Adrenal gland (tissue), 19 donors: ENCODE results near the gene ENTREP3. TPM values are rescaled to one million over a fixed set of nuclear protein-coding genes. Genes with fewer than 3 reads are reported as not detected.

Source experiments
- DNase-seq, 7 donors: peaks; one replicate each; pipeline ENCODE4 v3.0.0-alpha.2; 2019 to 2020
- H3K27ac ChIP-seq, 5 donors: fragments of 200-600 bp; sonication (generic) in 4 of 5; 1 replicate in 3 of 5; 2 replicates in 2 of 5; pipeline versions ENCODE4 v1.5.1 to v1.8.0; 2016 to 2020; ENCODE audit warnings: mild to moderate bottlenecking in 1 of 5
- H3K27me3 ChIP-seq: fragments of 200-600 bp; 2 replicates; pipeline ENCODE4 v1.8.0; 2021
- H3K36me3 ChIP-seq, 2 donors: fragments of 200-600 bp; replicated peaks in 1 of 2; 1 replicate in 1 of 2; 2 replicates in 1 of 2; pipeline versions ENCODE4 v1.5.1 to v1.8.0; 2018 to 2022
- H3K4me1 ChIP-seq, 2 donors: fragments of 200-600 bp; replicated peaks in 1 of 2; 1 replicate in 1 of 2; 2 replicates in 1 of 2; pipeline versions ENCODE4 v1.5.1 to v1.8.0; 2018 to 2021
- H3K4me3 ChIP-seq, 4 donors: fragments of 200-600 bp; sonication (generic) in 3 of 4; one replicate each; pipeline ENCODE4 v1.5.1; 2016 to 2018
- H3K9me3 ChIP-seq, 3 donors: fragments of 200-600 bp; sonication (generic) in 1 of 3; replicated peaks in 1 of 3; 1 replicate in 2 of 3; 2 replicates in 1 of 3; pipeline versions ENCODE4 v1.5.1 to v1.8.0; 2016 to 2021
- CTCF ChIP-seq, 6 experiments: fragments of 450-650 bp in 4 of 6; fragments of 200-600 bp in 2 of 6; sonication (generic) in 1 of 6; IDR thresholded peaks; 1 replicate in 5 of 6; 2 replicates in 1 of 6; pipeline versions ENCODE4 v1.5.1 to v1.8.0; 2016 to 2021; ENCODE audit warnings: antibody characterized with exemption in 6 of 6, mild to moderate bottlenecking in 2 of 6, moderate library complexity in 1 of 6
- POLR2A ChIP-seq, 2 donors: fragments of 450-650 bp; IDR thresholded peaks; one replicate each; pipeline ENCODE4 v1.6.1; 2017; ENCODE audit warnings: antibody characterized with exemption in 2 of 2, mild to moderate bottlenecking in 2 of 2, moderate library complexity in 1 of 2
- WGBS, 4 donors: extraction: QIAGEN DNeasy Blood & Tissue Kit in 2 of 4; methylation state at CpG; one replicate each; pipeline versions ENCODE4 v1.1.5 to v1.1.7; 2013 to 2017; 5-methylcytosine and 5-hydroxymethylcytosine counted together
- intact Hi-C, 2 donors: fragments of 100-400 bp; cut with DNase I; formaldehyde crosslinking; loops; one replicate each; pipeline versions ENCODE4 v1.14.1 to v1.15.0; 2022 to 2023
- long read RNA-seq, 10 donors: library from polyadenylated mRNA in 3 of 10; unstranded in 2 of 10; stranded (forward) in 1 of 10; transcript quantifications; one replicate each; pipeline ENCODE4 v2.0.0 and lab custom pipeline, GENCODE V29; 2021 to 2026
- polyA plus RNA-seq, 3 donors: library from polyadenylated mRNA; stranded (reverse); fragments of 200-250 nt in 2 of 3; fragments of 350-450 nt in 1 of 3; fragmentation: Illumina TruSeq in 1 of 3; extraction: RNeasy Lipid Tissue Mini Kit (QIAGEN cat#74804) in 1 of 3; gene quantifications; one replicate each; pipeline ENCODE4 v1.2.3, GENCODE V29; 2013 to 2014
- total RNA-seq, 9 donors: library from RNA; depleted of rRNA in 4 of 9; stranded (reverse); fragments of >200 nt in 4 of 9; fragments of 120-200 nt in 1 of 9; fragmentation: NEBNext Ultra II Directional in 1 of 9; extraction: Animal tissue kit (Norgen Biotek cat#: 25700) in 1 of 9; gene quantifications; one replicate each; pipeline versions ENCODE4 v1.1.0 to v1.2.4, GENCODE V29; 2013 to 2023
- donor health status: healthy with polysubstance abuse.
- donor health status: Bipolar disorder and iron deficiency.
- donor health status: DM: yes; HTN: yes; CAD: no.
- donor health status: DM: no; HTN: no; CAD: no.
- donor health status: DM: no; HTN: no; CAD: no.
- donor health status: DM: yes; HTN: yes; CAD: no.

Gene ENTREP3
- total RNA-seq: 10 to 100 TPM in 7 of 9 donors, 1 to 10 TPM in 2; 8.5 to 43.0 (median 32.6) TPM
- 10 to 100 TPM; 10.3 to 26.9 (median 22.7) TPM for polyA plus RNA-seq
- long read RNA-seq, donor 1, partial matches to known transcripts: 0 of 4 reads
- long read RNA-seq, donor 1, other reads (novel, unspliced or antisense): 0 of 4 reads
- long read RNA-seq, donor 2, partial matches to known transcripts: 0 of 3 reads
- long read RNA-seq, donor 2, other reads (novel, unspliced or antisense): 0 of 3 reads
- long read RNA-seq, donor 3, partial matches to known transcripts: 0 of 2 reads
- long read RNA-seq, donor 3, other reads (novel, unspliced or antisense): 0 of 2 reads
- long read RNA-seq, donor 4, partial matches to known transcripts: 4 of 4 reads
- long read RNA-seq, donor 4, other reads (novel, unspliced or antisense): 0 of 4 reads
- long read RNA-seq, donor 5, transcript FAM189B-202 (12 exons, 3,082 nt): major isoform, 6 of 26 reads
- long read RNA-seq, donor 5, partial matches to known transcripts: 9 of 26 reads
- long read RNA-seq, donor 5, other reads (novel, unspliced or antisense): 10 of 26 reads
- long read RNA-seq, donor 6, partial matches to known transcripts: 1 of 1 reads
- long read RNA-seq, donor 6, other reads (novel, unspliced or antisense): 0 of 1 reads
- long read RNA-seq, donor 7: 0 reads
- long read RNA-seq, donor 8, partial matches to known transcripts: 0 of 6 reads
- long read RNA-seq, donor 8, other reads (novel, unspliced or antisense): 0 of 6 reads
- long read RNA-seq, donor 9, partial matches to known transcripts: 0 of 4 reads
- long read RNA-seq, donor 9, other reads (novel, unspliced or antisense): 0 of 4 reads
- long read RNA-seq, donor 10, partial matches to known transcripts: 0 of 3 reads
- long read RNA-seq, donor 10, other reads (novel, unspliced or antisense): 0 of 3 reads

- TF ChIP-seq CTCF (IDR thresholded peaks at IDR 0.05) (peak in 1 of 6 experiments; percentile 32), POLR2A (IDR thresholded peaks at IDR 0.05) (peak; percentile 32 to 46)
Observed at GRCh38 chr1:155255243-155256007, at the start of gene ENTREP3. TSS of gene ENTREP3 (minus strand) at chr1:155255483. CDS start at chr1:155254877, 606 bp downstream.

GRCh38 chr1:155304558-155305063 lies 49.3 kb upstream of the ENTREP3 start:
- Histone ChIP-seq H3K9me3 (no peaks in the 10 kb centered on the region), H3K4me1 (peaks cover 9 to 12% of the 10 kb centered on the region in 2 donors), H3K4me3 (no peak overlapping the region), H3K36me3 (no peaks in the 10 kb centered on the region), H3K27ac (no peak overlapping the region), H3K27me3 (no peaks in the 10 kb centered on the region)
- WGBS, 4 donors: 80 to 84% (median 82%) methylated on average over 9 to 11 of the region's 11 CpGs
- intact Hi-C loops: loop anchor here in 1 of 2 donors (5.0 kb wide), 1 partner anchor 42 kb away; the partner anchor contains the start of gene SCAMP3
- TF ChIP-seq CTCF (IDR thresholded peaks at IDR 0.05) (no peak), POLR2A (IDR thresholded peaks at IDR 0.05) (no peak)
- no peak for DNase-seq

More at GRCh38 chr1:155255243-155256007, at the start of gene ENTREP3:
- Histone ChIP-seq H3K9me3 (no peaks in the 10 kb centered on the region), H3K4me3 (peak within 1 kb of the TSS; percentile 42 to 88 (median 66)), H3K4me1 (peaks cover 22 to 36% of the 10 kb centered on the region in 2 donors), H3K27me3 (no peaks in the 10 kb centered on the region), H3K27ac (peak within 1 kb of the TSS; percentile 90 to 99 (median 97)), H3K36me3 (peaks cover 0 to 29% of the 10 kb centered on the region in 2 donors)
- intact Hi-C loops: no loop called here
- WGBS, 4 donors: 0 to 8% (median 1%) methylated on average over 9 to 54 of the region's 54 CpGs
- DNase-seq: peak; percentile 88 to 94 (median 91)

GRCh38 chr1:155301342-155301841 lies 46.1 kb upstream of the ENTREP3 start, which contains the start of gene PKLR:
TSS of gene PKLR (minus strand) at chr1:155301438. CDS start at chr1:155301395, 43 bp downstream.
- Histone ChIP-seq H3K4me1 (no peaks in the 10 kb centered on the region), H3K27me3 (no peaks in the 10 kb centered on the region), H3K36me3 (no peaks in the 10 kb centered on the region), H3K9me3 (no peaks in the 10 kb centered on the region), H3K27ac (no peak within 1 kb of the TSS), H3K4me3 (no peak within 1 kb of the TSS)
- no peak for DNase-seq
- WGBS, 4 donors: 83 to 91% (median 88%) methylated on average over 5 of the region's 5 CpGs
- TF ChIP-seq POLR2A (IDR thresholded peaks at IDR 0.05) (no peak), CTCF (IDR thresholded peaks at IDR 0.05) (no peak)
- intact Hi-C loops: no loop called here
